CMK (cell line): ENCODE results near the gene PLA2G4A.

ENCODE experiments used
- DNase-seq: peaks from one replicate; pipeline ENCODE4 v3.0.0-alpha.2; 2010; ENCODE audit warnings: low read depth

PLA2G4A gene

GRCh38 chr1:186977266-186977957, 148.7 kb downstream of the PLA2G4A start:
- no peak for DNase-seq

GRCh38 chr1:186978596-186979556, 150.1 kb downstream of the PLA2G4A start:
- peak; percentile 14 for DNase-seq

- no peak for DNase-seq
These were observed 151.7 kb downstream of the PLA2G4A start for GRCh38 chr1:186980400-186980799.

- DNase-seq: no peak
These were observed 153.4 kb downstream of the PLA2G4A start for GRCh38 chr1:186982116-186982515.

- no peak for DNase-seq
These were observed 154.6 kb downstream of the PLA2G4A start for GRCh38 chr1:186983327-186983726.

- no peak for DNase-seq
These were observed 156.2 kb downstream of the PLA2G4A start for GRCh38 chr1:186984959-186985358.

GRCh38 chr1:186985889-186986491, 157.2 kb downstream of the PLA2G4A start:
- peak; percentile 31 for DNase-seq

- DNase-seq: no peak
These were observed 158.3 kb downstream of the PLA2G4A start for GRCh38 chr1:186987065-186987464.

- DNase-seq: no peak
These were observed 159.0 kb downstream of the PLA2G4A start for GRCh38 chr1:186987769-186988168.

- DNase-seq: no peak
These were observed 165.2 kb downstream of the PLA2G4A start for GRCh38 chr1:186993996-186994395.

- DNase-seq: no peak
These were observed 166.1 kb downstream of the PLA2G4A start for GRCh38 chr1:186994897-186995296.

GRCh38 chr1:186996816-186997215, 168.1 kb downstream of the PLA2G4A start:
- no peak for DNase-seq

GRCh38 chr1:186997877-186998276, 169.1 kb downstream of the PLA2G4A start:
- DNase-seq: no peak

GRCh38 chr1:186999506-186999905, 170.8 kb downstream of the PLA2G4A start:
- no peak for DNase-seq

GRCh38 chr1:187001198-187001889, 172.6 kb downstream of the PLA2G4A start:
- DNase-seq: no peak

- no peak for DNase-seq
These were observed 174.6 kb downstream of the PLA2G4A start for GRCh38 chr1:187003353-187003752.

- DNase-seq: no peak
These were observed 178.1 kb downstream of the PLA2G4A start for GRCh38 chr1:187006896-187007295.

GRCh38 chr1:187009320-187009719, 180.6 kb downstream of the PLA2G4A start:
- DNase-seq: no peak

GRCh38 chr1:187010571-187011309, 182.0 kb downstream of the PLA2G4A start:
- DNase-seq: no peak

GRCh38 chr1:187013582-187014200, 184.9 kb downstream of the PLA2G4A start:
- no peak for DNase-seq

- no peak for DNase-seq
These were observed 189.5 kb downstream of the PLA2G4A start for GRCh38 chr1:187018291-187018690.
